ENCODE results near the gene SORCS2. TPM values are rescaled to one million over a fixed set of nuclear protein-coding genes. Genes with fewer than 3 reads are reported as not detected.

The SORCS2 gene
- polyA plus RNA-seq, 1 donor (not counting 4 experiments of a cell fraction or from before 2014, with no cell fraction given) = 0.09 TPM

DNA sequence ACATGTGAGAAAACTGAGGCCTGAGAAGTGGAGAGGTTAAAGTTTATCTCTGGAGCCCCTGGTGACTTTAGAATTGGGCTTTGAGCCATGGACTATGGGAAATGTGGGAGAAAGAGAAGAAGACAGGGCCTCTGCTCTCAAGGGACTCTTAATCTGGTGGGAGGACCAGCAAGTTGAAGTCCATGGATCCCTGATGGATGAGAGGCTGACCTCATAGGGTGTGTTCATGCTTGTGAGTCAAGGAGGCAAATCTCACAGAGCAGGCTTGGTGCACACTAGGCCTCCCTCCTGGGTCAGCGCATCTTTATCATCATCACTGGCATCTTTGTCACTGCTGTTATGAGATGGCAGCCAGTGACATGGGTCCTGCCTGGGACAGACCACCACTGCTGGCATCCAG is 535.4 kb downstream of the SORCS2 start:
- dilution Hi-C loops (cut with MboI; ENCODE audit: extremely low pct_ligation_motif_present, low sequenced_read_pairs) = no loop called here
- FAIRE-seq = no peak
- H3K4me3 ChIP-seq (ENCODE audit: control insufficient read depth in 2 of 3, extremely low read depth in 1 of 3, insufficient read depth in 2 of 3, low read depth in 1 of 3, low read length in 3 of 3) = no peak overlapping the region
- no peaks in the 10 kb centered on the region for H3K9me3 ChIP-seq (ENCODE audit: control insufficient read depth, low read depth, low read length)
- H3K4me2 ChIP-seq (ENCODE audit: control insufficient read depth, extremely low read depth, insufficient read depth, low read depth, low read length) = no peak overlapping the region
- H3K36me3 ChIP-seq (ENCODE audit: control insufficient read depth in 2 of 2, extremely low read depth in 1 of 2, insufficient read depth in 2 of 2, low read length in 2 of 2) = no peaks in the 10 kb centered on the region
- no peak for DNase-seq (ENCODE audit: low read depth, low spot score)
- no peaks in the 10 kb centered on the region for H4K20me1 ChIP-seq (ENCODE audit: control insufficient read depth, extremely low read depth, insufficient read depth, low read length)
- no peaks in the 10 kb centered on the region for H3K79me2 ChIP-seq (ENCODE audit: control insufficient read depth, insufficient read depth, low read length)
- H3K9ac ChIP-seq (ENCODE audit: control insufficient read depth, extremely low read depth, insufficient read depth, low read length) = no peak overlapping the region
- no peaks in the 10 kb centered on the region for H3K27me3 ChIP-seq (ENCODE audit: control insufficient read depth, extremely low read depth, insufficient read depth, low read length)
- no peak overlapping the region for H2AFZ ChIP-seq (ENCODE audit: control insufficient read depth, low read length)
- H3K9me1 ChIP-seq (ENCODE audit: control insufficient read depth, extremely low read depth, insufficient read depth, low read length) = no peaks in the 10 kb centered on the region
- TF ChIP-seq CTCF (optimal IDR thresholded peaks at IDR 0.05 in 1 of 3, IDR thresholded peaks at IDR 0.05 in 1 of 3, conservative IDR thresholded peaks at IDR 0.05 in 1 of 3; ENCODE audit: extremely low read depth in 1 of 3, insufficient read depth in 2 of 3, low read length in 3 of 3) (no peak), EZH2 (IDR thresholded peaks at IDR 0.05; ENCODE audit: low read length) (no peak)
- no peak overlapping the region for H3K27ac ChIP-seq (ENCODE audit: control insufficient read depth, insufficient read depth, low read length)
- H3K4me1 ChIP-seq (ENCODE audit: control insufficient read depth, extremely low read depth, insufficient read depth, low read length) = no peaks in the 10 kb centered on the region

- Histone ChIP-seq H2AFZ (ENCODE audit: control insufficient read depth, low read length) (no peak overlapping the region), H3K27ac (ENCODE audit: control insufficient read depth, insufficient read depth, low read length) (no peak overlapping the region), H4K20me1 (ENCODE audit: control insufficient read depth, extremely low read depth, insufficient read depth, low read length) (no peaks in the 10 kb centered on the region), H3K4me3 (ENCODE audit: control insufficient read depth in 2 of 3, extremely low read depth in 1 of 3, insufficient read depth in 2 of 3, low read depth in 1 of 3, low read length in 3 of 3) (no peak overlapping the region), H3K79me2 (ENCODE audit: control insufficient read depth, insufficient read depth, low read length) (no peaks in the 10 kb centered on the region), H3K27me3 (ENCODE audit: control insufficient read depth, extremely low read depth, insufficient read depth, low read length) (peaks cover 6% of the 10 kb centered on the region), H3K9me3 (ENCODE audit: control insufficient read depth, low read depth, low read length) (no peaks in the 10 kb centered on the region), H3K36me3 (ENCODE audit: control insufficient read depth in 2 of 2, extremely low read depth in 1 of 2, insufficient read depth in 2 of 2, low read length in 2 of 2) (no peaks in the 10 kb centered on the region), H3K4me1 (ENCODE audit: control insufficient read depth, extremely low read depth, insufficient read depth, low read length) (no peaks in the 10 kb centered on the region), H3K9me1 (ENCODE audit: control insufficient read depth, extremely low read depth, insufficient read depth, low read length) (no peaks in the 10 kb centered on the region), H3K9ac (ENCODE audit: control insufficient read depth, extremely low read depth, insufficient read depth, low read length) (no peak overlapping the region), H3K4me2 (ENCODE audit: control insufficient read depth, extremely low read depth, insufficient read depth, low read depth, low read length) (no peak overlapping the region)
- no peak for TF ChIP-seq EZH2 (IDR thresholded peaks at IDR 0.05; ENCODE audit: low read length)
- no peak for TF ChIP-seq CTCF (optimal IDR thresholded peaks at IDR 0.05 in 1 of 3, IDR thresholded peaks at IDR 0.05 in 1 of 3, conservative IDR thresholded peaks at IDR 0.05 in 1 of 3; ENCODE audit: extremely low read depth in 1 of 3, insufficient read depth in 2 of 3, low read length in 3 of 3)
- no peak for FAIRE-seq
- no peak for DNase-seq (ENCODE audit: low read depth, low spot score)
- dilution Hi-C loops (cut with MboI; ENCODE audit: extremely low pct_ligation_motif_present, low sequenced_read_pairs) = no loop called here
Measured at GRCh38 chr4:7731437-7731836, 539.1 kb downstream of the SORCS2 start.

Measured in keratinocyte (primary cell).